SH-SY5Y (cell line): ENCODE results near the gene GTPBP4.
A peak's percentile ranks its signal among the peaks of the same experiment; 100 is the strongest.

Experiments used
- GATA2 ChIP-seq: IDR thresholded peaks from 2 replicates; pipeline ENCODE4 v1.6.1; 2011; ENCODE audit warnings: mild to moderate bottlenecking, low read depth, low read length
- GATA3 ChIP-seq: IDR thresholded peaks from 2 replicates; pipeline ENCODE4 v1.6.1; 2011; ENCODE audit warnings: low read depth, mild to moderate bottlenecking, low read length, moderate library complexity

The GTPBP4 gene

DNA sequence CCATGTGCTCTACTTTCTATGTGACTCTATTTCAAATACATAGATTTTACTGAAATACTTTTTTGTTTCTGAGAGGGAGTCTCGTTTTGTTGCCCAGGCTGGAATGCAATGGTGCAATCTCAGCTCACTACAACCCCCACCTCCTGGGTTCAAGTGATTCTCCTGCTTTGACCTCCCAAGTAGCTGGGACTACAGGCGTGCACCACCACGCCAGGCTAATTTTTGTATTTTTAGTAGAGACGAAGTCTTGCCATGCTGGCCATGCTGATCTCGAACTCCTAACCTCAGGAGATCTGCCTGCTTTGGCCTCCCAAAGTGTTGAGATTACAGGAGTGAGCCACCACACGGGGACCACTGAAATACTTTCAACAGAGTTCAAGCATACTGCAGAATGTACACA lies 57.2 kb downstream of the GTPBP4 start:
- TF ChIP-seq GATA2 = no peak
- no peak for TF ChIP-seq GATA3

DNA sequence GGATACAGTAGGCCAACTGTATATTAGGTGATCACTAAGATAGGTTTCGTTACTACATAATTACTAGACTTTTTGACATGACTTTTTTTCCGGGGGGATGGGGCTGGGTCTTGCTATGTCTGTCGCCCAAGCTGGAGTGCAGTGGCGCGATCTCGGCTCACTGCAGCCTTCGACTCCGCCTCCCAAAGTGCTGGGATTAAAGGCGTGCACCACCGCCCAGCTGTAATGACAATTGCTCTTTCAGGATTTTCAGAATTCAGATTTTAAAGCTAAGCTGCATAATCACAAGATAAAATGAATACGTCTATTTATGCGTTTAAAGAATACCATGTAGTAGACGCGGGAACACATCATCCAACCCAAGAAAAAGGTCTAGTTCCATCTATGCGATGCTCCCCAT lies 59.7 kb downstream of the GTPBP4 start:
- TF ChIP-seq GATA2 = no peak
- TF ChIP-seq GATA3 = no peak

DNA sequence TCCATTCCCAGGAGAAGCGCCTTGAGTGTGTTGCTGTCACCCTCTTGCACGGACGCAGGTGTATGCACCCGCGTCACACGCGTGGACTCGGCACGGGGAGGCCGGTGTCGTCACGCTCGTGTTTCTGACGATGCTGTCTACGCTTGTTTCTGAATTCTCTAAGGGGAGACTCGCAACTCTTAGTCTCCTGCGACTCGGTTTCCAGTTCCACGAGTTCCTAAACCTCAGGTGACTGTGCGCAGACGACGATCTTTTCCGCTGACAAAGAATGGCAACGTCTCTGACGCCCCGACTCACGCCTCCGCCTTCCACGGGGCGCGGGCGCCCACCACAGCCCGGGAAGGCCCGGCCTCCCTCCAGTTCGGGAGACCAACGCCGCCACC lies 60.1 kb downstream of the GTPBP4 start:
- no peak for TF ChIP-seq GATA2
- no peak for TF ChIP-seq GATA3

DNA sequence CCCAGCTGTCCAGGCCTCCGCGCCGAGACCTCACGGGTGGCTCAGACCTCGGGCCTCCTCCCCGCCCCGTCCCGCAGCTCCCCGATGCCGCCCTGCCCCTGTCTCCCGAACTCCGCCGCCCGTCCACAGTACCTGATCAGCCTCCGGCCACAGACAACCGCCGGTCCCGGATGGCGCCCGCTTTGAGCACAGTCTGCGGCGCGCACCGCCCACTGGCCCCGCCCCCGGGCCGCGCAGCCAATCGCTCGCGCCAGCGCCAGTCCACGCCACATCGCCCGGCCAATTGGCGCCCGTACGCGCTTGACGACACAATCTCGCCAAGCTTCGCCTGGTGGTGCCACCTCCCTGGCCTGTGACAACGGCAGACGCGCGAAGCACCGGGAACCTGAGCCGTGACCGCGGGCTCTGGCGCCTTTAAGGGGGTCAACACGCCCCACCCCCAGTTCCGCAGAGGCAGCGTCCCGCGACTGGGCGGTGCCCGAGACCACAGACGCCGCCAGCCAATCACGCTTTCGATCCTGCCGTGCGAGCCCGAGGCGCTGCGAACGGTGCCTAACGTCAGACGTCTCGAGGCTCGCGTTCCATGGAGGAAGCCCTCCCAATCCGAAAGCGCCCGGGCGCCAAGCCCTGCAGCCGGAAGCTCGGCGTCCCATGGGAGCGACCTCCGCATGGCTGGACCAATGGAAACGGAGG lies 60.6 kb downstream of the GTPBP4 start, which contains the start of gene IDI1:
TSS of gene IDI1 (minus strand) at position 388 of the 693 bp plus-strand sequence. CDS start at position 272, 116 bp downstream.
- TF ChIP-seq GATA2 (no peak), GATA3 (no peak)

DNA sequence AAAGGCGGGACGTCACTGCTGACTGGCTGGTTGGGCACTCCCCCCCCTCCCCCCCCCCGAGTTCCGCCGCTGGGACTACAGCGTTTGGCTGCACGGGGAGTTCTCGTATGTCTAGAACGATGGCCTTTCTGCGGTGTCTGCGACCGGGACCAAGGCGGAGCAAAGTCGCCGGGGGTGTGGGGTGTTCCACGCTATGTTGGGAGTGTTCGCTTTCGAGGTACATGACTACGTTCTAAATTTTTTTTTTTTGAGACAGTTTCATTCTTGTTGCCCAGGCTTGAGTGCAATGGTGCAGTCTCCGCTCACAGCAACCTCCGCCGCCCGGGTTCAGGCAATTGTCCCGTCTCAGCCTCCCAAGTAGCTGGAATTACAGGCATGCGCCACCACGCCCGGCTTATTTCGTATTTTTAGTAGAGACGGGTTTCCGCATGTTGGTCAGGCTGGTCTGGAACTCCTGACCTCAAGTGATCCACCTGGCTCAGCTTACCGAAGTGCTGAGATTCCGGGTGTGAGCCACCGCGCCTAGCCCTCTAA lies 61.3 kb downstream of the GTPBP4 start:
- TF ChIP-seq GATA3 (no peak), GATA2 (no peak)

DNA sequence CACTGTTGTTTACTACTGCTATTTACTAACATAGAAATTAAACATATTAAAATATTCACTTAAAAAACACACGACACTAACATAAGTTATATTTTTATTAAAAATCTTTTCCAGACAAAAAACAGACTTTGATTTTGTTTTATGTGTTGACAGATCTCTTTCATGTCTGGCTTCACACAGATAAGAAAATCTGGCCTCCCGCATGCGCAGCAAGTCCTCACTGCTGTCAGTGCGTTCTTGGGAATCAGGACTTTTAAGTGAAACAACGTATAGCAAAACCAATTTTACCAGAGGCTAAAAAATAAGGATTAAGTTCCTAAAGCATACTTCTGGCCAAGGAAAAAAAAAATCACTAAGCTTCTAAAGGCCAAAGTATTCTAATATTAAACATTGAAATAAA lies 61.9 kb downstream of the GTPBP4 start:
- 0 out of 2 replicates have a peak, but pooled peaks have one; percentile 30 for TF ChIP-seq GATA2
- no peak for TF ChIP-seq GATA3

DNA sequence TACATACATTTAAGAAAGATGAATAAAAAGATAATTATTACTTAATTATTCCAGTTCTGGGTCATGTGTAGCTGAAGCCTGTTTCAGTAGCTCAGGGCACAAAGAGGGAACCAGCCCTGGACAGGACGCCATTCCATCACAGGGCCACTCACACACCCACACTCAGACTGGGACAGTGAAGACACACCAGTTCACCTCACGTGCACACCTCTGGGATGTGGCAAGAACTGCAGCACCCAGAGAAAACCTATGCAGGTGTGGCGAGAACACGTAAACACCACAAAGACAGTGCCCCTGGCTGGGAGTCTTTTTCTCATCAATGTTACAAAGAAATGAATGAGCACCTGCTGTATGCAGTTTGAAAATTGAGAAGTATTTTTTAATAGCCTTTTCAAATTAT lies 62.3 kb downstream of the GTPBP4 start:
- TF ChIP-seq GATA2 = no peak
- TF ChIP-seq GATA3 = no peak

DNA sequence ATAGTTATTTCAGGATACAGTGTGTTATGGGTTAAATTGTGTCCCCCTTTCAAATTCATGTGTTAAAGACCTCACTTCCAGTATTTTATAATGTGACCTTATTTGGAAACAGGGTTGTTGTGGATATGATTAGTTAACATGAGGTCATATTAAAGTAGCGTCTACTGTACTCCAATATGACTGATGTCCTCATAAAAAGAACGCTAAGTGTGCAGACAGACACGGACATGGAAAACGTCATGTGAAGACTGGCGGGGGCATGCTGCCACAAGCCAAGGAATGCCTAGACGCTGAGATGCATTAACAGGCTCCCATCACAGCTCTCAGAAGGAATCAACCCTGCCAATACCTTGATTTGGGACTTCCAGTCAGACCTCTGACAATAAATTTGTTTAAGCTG lies 66.5 kb downstream of the GTPBP4 start:
- TF ChIP-seq GATA3 = no peak
- no peak for TF ChIP-seq GATA2

DNA sequence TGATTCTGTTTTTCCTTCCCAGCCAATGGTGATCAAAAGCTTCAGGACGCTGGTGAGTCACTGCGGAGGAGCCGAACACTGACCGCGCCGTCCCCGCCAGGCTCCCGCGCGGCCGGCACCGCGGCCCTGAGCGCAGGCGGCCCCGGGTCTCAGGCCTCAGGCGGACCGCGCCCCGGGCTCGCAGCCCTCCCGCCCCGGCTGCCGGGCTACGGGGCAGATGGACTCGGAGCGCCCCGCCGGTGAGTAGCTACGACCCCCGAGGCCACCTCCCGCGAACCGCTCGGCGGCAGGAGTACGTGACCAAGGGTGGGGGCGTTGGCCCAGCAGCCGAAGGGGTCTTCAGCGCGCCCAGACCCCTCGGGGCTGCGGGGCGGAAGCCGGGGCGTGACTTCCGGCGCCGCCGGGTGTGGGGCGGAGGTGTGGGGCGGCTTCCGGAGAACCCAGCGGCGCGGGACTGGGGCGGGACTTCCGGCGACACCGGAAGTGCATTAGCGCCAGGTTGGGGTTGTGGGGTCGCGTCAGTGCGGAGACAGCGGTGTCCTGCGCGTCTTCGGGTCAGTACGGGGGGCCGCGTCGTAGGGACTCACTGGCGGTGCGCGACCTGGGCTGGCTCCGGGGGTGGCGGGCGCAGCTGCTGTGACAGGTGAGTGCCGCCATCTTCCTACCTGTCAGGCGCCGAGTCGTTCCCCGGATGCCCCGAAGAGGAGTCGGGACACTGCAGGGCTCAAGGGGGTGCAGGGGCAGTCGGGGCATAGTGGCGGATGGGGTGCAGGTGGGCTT lies 68.3 kb downstream of the GTPBP4 start, which contains the start of gene WDR37:
TSS of gene WDR37 (plus strand) at position 60 of the 780 bp plus-strand sequence. CDS start 15,771 bp downstream, outside the sequence.
- TF ChIP-seq GATA2 (no peak), GATA3 (no peak)

DNA sequence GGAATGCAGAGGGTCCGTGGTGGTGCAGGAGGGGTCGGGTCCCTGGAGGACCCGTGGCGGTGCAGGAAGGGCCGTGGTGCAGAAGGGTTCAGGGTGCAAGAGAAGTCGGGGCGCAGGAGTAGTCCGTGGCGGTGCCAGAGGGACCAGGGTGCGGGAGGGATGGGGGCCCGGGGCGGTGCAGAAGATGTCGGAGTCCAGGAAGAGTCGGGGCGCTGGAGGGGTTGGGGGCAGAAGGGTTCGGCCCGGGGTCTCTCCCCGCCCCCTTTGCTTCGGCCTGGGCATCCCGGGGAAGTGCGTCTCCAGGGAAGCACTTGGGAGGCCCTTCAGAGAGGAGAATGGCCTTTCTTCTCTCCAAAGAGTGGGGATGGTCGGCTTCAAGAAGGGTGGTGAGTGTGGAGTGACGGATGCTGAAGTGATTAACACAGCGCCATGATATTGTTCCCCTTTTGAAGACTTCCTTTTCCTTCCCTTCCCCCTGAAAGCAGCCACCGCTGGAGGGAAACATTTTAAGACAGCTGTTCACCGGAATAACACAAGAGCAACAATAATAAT lies 68.9 kb downstream of the GTPBP4 start:
- TF ChIP-seq GATA2 (no peak), GATA3 (no peak)

DNA sequence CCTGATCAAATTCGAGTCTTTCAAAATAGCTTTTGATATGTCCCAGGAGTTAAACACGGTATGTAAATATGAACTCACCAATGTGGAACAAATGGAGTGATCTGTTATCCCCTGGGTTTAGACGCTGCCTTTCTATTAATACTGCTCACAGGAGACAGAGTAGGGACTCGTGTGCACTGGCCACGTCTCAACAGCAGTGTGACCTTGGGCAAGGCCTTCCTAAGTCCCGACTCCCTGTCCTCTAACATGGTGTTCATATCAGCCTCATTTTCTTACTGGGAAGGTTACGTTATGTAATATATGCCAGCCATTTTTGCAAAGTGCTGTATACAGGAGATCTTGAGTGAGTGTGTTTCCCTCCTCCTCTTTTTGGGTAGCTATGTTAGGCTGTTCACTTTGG lies 69.8 kb downstream of the GTPBP4 start:
- TF ChIP-seq GATA2 = no peak
- no peak for TF ChIP-seq GATA3

DNA sequence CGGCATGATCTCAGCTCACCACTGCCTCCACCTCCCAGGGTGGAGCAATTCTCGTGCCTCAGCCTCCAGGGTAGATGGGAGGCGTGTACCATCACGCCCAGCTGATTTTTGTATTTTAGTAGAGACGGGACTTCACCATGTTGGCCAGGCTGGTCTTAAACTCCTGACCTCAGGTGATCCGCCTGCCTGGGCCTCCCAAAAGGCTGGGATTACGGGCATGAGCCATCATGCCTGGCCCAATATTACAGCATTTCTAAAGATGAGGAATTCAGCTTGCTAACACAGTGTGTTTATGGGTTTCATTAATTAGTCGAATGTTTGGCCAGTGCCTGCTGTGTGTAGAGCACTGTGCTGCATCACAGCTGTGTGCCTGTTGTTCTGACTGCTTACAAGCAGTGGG lies 71.7 kb downstream of the GTPBP4 start:
- TF ChIP-seq GATA2 = no peak
- TF ChIP-seq GATA3 = no peak

DNA sequence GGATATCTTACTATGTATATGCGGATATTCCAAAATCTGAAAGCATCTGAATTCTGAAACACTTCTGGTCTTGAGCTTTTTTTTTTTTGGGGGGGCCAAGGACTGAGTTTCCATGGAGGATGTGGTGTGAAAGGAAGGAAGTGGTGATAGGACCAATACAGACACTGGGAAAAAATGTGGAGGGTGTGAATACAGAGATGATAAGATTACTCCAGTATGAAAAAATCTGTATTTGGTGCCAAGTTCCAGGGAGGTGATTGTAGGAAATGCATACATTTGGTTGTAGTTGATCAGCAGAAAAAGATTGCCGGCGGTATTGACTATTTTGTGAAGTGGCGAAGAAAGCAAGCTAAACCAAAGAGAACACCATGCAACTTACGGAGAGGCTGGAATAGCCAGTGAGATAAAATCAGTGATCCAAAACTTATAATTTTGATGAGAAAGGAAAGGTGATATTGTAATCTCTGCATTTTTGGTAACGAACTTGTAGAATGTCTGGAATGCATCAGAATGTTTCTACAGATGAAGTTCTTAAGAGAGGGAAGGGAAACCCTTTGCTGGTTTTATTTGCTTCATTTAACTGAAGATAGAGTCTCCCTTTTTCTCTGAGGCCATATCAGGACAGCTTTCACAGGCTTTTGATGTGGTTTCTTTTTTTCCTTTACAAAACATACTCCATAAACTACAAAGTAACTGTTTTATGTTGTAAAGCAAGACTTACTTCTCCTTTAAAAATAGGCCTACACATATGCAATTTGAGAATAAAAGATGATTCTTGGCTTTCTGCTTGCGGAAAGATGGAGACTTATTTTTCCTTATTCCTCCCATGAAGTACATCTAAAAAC lies 73.9 kb downstream of the GTPBP4 start:
- TF ChIP-seq GATA2 (no peak), GATA3 (no peak)

DNA sequence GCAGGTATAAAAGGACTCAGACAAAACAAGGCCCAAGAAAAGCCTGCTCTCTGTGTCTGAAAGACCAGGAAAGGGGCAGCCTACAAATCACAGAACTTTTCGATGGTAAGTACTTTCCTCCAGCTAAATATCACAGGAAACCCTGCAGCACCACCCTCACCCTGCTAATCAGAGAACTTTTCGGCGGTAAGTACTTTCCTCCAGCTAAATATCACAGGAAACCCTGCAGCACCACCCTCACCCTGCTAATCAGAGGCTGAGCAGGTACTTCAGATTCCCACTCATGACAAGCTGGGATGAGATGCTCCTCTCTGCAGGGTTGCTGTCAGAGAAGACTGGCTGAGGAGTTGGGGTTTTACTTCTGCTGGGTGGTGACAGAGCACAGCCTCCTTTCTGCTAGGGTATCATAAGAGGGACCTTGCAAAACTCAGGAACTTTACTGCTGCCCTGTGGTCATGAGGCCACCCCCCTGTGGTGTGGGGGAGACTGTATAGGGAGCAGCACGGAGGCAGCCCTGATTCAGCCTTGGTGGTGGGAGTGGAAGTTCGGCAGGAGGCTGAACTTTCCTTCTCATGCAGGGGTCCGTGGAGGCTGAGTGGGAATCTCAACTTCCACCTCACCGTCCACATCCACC lies 75.1 kb downstream of the GTPBP4 start:
- TF ChIP-seq GATA2 (no peak), GATA3 (no peak)
